ENCODE data around the gene SPEN. TPM values are rescaled to one million over a fixed set of nuclear protein-coding genes. Genes with fewer than 3 reads are reported as not detected.
A peak's percentile ranks its signal among the peaks of the same experiment; 100 is the strongest.

The SPEN gene
- total RNA-seq, 6 experiments from 2014 or later: 13.5 to 33.7 (median 23.2) TPM

GRCh38 chr1:15966081-15966955 lies 118.8 kb downstream of the SPEN start:
- H3K4me3 ChIP-seq: no peak overlapping the region
- no peak for DNase-seq

GRCh38 chr1:15966956-15967344 lies 119.4 kb downstream of the SPEN start:
- intact Hi-C loops (cut with DNase I): no loop called here
- no peak overlapping the region for H3K4me3 ChIP-seq
- DNase-seq: no peak
- 92% methylated on average over 2 of the region's 6 CpGs for WGBS (ENCODE audit: insufficient coverage, low coverage, low lambda C conversion rate, missing lambda C conversion rate)
- H3K27ac ChIP-seq: no peak overlapping the region
- H3K4me1 ChIP-seq: no peaks in the 10 kb centered on the region
- no peaks in the 10 kb centered on the region for H3K9me3 ChIP-seq
- no peak for ATAC-seq
- peaks cover 0 to 9% (median 0%) of the 10 kb centered on the region in 4 donors for H3K36me3 ChIP-seq
- H3K27me3 ChIP-seq: no peaks in the 10 kb centered on the region
- no peak for TF ChIP-seq POLR2A (IDR thresholded peaks at IDR 0.05)
- TF ChIP-seq CTCF (IDR thresholded peaks at IDR 0.05): no peak

More at GRCh38 chr1:15966081-15966955, 118.8 kb downstream of the SPEN start:
- Histone ChIP-seq H3K27ac (no peak overlapping the region), H3K9me3 (no peaks in the 10 kb centered on the region), H3K4me1 (no peaks in the 10 kb centered on the region), H3K27me3 (no peaks in the 10 kb centered on the region), H3K36me3 (peaks cover 0 to 4% (median 0%) of the 10 kb centered on the region in 4 donors)
- intact Hi-C loops (cut with DNase I): no loop called here
- ATAC-seq: peak; percentile 46 to 73 (median 62)
- 67% methylated on average over 11 of the region's 18 CpGs for WGBS (ENCODE audit: insufficient coverage, low coverage, low lambda C conversion rate, missing lambda C conversion rate)
- no peak for TF ChIP-seq POLR2A (IDR thresholded peaks at IDR 0.05)
- no peak for TF ChIP-seq CTCF (IDR thresholded peaks at IDR 0.05)

GRCh38 chr1:15968172-15968571 lies 120.7 kb downstream of the SPEN start:
- ATAC-seq (no peak), DNase-seq (no peak)
- intact Hi-C loops (cut with DNase I): no loop called here
- H3K4me3 ChIP-seq: no peak overlapping the region
- no peaks in the 10 kb centered on the region for H3K9me3 ChIP-seq
- H3K27me3 ChIP-seq: no peaks in the 10 kb centered on the region
- H3K27ac ChIP-seq: no peak overlapping the region
- H3K36me3 ChIP-seq: peaks cover 0 to 16% (median 0%) of the 10 kb centered on the region in 4 donors
- TF ChIP-seq CTCF (IDR thresholded peaks at IDR 0.05) (no peak), POLR2A (IDR thresholded peaks at IDR 0.05) (no peak)
- no peaks in the 10 kb centered on the region for H3K4me1 ChIP-seq
- WGBS (ENCODE audit: insufficient coverage, low coverage, low lambda C conversion rate, missing lambda C conversion rate): 93% methylated on average over 4 of the region's 5 CpGs

GRCh38 chr1:15969321-15969880 lies 121.9 kb downstream of the SPEN start:
- Histone ChIP-seq H3K9me3 (no peaks in the 10 kb centered on the region), H3K4me3 (no peak overlapping the region), H3K27ac (no peak overlapping the region), H3K27me3 (no peaks in the 10 kb centered on the region), H3K36me3 (peaks cover 0 to 16% (median 0%) of the 10 kb centered on the region in 4 donors), H3K4me1 (peaks cover 0 to under 1% (median 0%) of the 10 kb centered on the region in 4 donors)
- 98% methylated on average over 6 of the region's 13 CpGs for WGBS (ENCODE audit: insufficient coverage, low coverage, low lambda C conversion rate, missing lambda C conversion rate)
- ATAC-seq (no peak), DNase-seq (no peak)
- no peak for TF ChIP-seq POLR2A (IDR thresholded peaks at IDR 0.05)
- TF ChIP-seq CTCF (IDR thresholded peaks at IDR 0.05): no peak
- intact Hi-C loops (cut with DNase I): no loop called here
